H1 (cell line): ENCODE data around the gene MYOM1. TPM values are rescaled to one million over a fixed set of nuclear protein-coding genes. Genes with fewer than 3 reads are reported as not detected.

Experiments used
- CTCF ChIA-PET: fragments of 300-600 bp; sonication (Branson Sonifier 250); formaldehyde crosslinking; loops from one replicate; lab custom pipeline; 2021; ENCODE audit not compliant: partially characterized antibody; lab: Charles Lee
- POLR2A ChIA-PET: fragments of 300-600 bp; sonication (Branson Sonifier 250); formaldehyde crosslinking; loops from one replicate; lab custom pipeline; 2021; ENCODE audit warnings: inconsistent platforms; ENCODE audit not compliant: partially characterized antibody; lab: Charles Lee
- DNase-seq, 2 experiments: peaks; one replicate each; pipeline versions ENCODE4 v3.0.0 to v3.0.0-alpha.2; 2010 to 2022; ENCODE audit warnings: low spot score in 2 of 2, low read depth in 1 of 2, mixed read lengths in 1 of 2
- FAIRE-seq: peaks from 2 replicates; lab custom pipeline; 2011; peaks lifted over from hg19 to GRCh38; lab: Jason Lieb, UNC
- H2AFZ ChIP-seq: 2 replicates; pipeline ENCODE4 v1.8.1; 2012; ENCODE audit warnings: low read length, inconsistent platforms
- H2AK5ac ChIP-seq: 2 replicates; pipeline ENCODE4 v1.6.1; 2013; ENCODE audit warnings: low read depth, low read length
- H2BK120ac ChIP-seq: replicated peaks from 2 replicates; pipeline ENCODE3; 2013; ENCODE audit warnings: low read depth, low read length, inconsistent platforms
- H2BK12ac ChIP-seq: 2 replicates; pipeline ENCODE4 v1.6.1; 2013; ENCODE audit warnings: low read depth, low read length
- H2BK15ac ChIP-seq: 2 replicates; pipeline ENCODE4 v1.6.1; 2013; ENCODE audit warnings: low read length
- H2BK20ac ChIP-seq: 2 replicates; pipeline ENCODE4 v1.6.1; 2013; ENCODE audit warnings: low read length
- H2BK5ac ChIP-seq: 2 replicates; pipeline ENCODE4 v1.6.1; 2013; ENCODE audit warnings: low read depth, low read length
- H3K14ac ChIP-seq: 2 replicates; pipeline ENCODE4 v1.6.1; 2013; ENCODE audit warnings: inconsistent platforms; ENCODE audit not compliant: insufficient read length
- H3K18ac ChIP-seq: 2 replicates; pipeline ENCODE4 v1.6.1; 2013; ENCODE audit warnings: low read length; ENCODE audit errors: extremely low read depth
- H3K23ac ChIP-seq: 2 replicates; pipeline ENCODE4 v1.6.1; 2013; ENCODE audit warnings: inconsistent platforms; ENCODE audit not compliant: insufficient read length
- H3K23me2 ChIP-seq: 2 replicates; pipeline ENCODE4 v1.6.1; 2013; ENCODE audit warnings: low read depth, low read length
- H3K27ac ChIP-seq: 2 replicates; pipeline ENCODE4 v1.6.1; 2011; ENCODE audit warnings: low read depth, low read length, inconsistent platforms
- H3K27me3 ChIP-seq, 4 experiments: replicated peaks in 1 of 4; 1 replicate in 1 of 4; 2 replicates in 3 of 4; pipeline versions ENCODE4 v1.6.1 to v1.8.1; 2011 to 2013; ENCODE audit warnings: low read length in 3 of 4, mild to moderate bottlenecking in 3 of 4, inconsistent platforms in 2 of 4, mixed read lengths in 2 of 4, moderate library complexity in 1 of 4; ENCODE audit not compliant: control insufficient read depth in 3 of 4, insufficient read depth in 3 of 4; ENCODE audit errors: extremely low read depth in 1 of 4
- H3K36me3 ChIP-seq, 4 experiments: 2 replicates each; pipeline versions ENCODE4 v1.6.1 to v1.8.1; 2011 to 2013; ENCODE audit warnings: mild to moderate bottlenecking in 4 of 4, low read length in 3 of 4, moderate library complexity in 2 of 4, control low read depth in 1 of 4, inconsistent platforms in 1 of 4; ENCODE audit not compliant: insufficient read depth in 4 of 4, control insufficient read depth in 2 of 4
- H3K4ac ChIP-seq: replicated peaks from 2 replicates; pipeline ENCODE3; 2013; ENCODE audit warnings: low read length, low read depth, mixed read lengths, inconsistent platforms; ENCODE audit not compliant: insufficient read length
- H3K4me1 ChIP-seq, 4 experiments: replicated peaks in 1 of 4; 1 replicate in 1 of 4; 2 replicates in 3 of 4; pipeline versions ENCODE4 v1.6.1 to v1.8.1; 2011 to 2013; ENCODE audit warnings: low read length in 3 of 4, inconsistent platforms in 2 of 4, mixed read lengths in 1 of 4; ENCODE audit not compliant: insufficient read depth in 4 of 4, control insufficient read depth in 3 of 4
- H3K4me2 ChIP-seq, 2 experiments: 2 replicates each; pipeline versions ENCODE4 v1.6.1 to v1.8.1; 2011 to 2013; ENCODE audit warnings: low read depth in 2 of 2, low read length in 2 of 2, control low read depth in 1 of 2, inconsistent platforms in 1 of 2, mild to moderate bottlenecking in 1 of 2; ENCODE audit not compliant: insufficient read depth in 1 of 2
- H3K4me3 ChIP-seq, 4 experiments: fragments of 200-600, 300-600 bp in 1 of 4; sonication (generic), shearing (Covaris generic), sonication (Bioruptor Twin) in 1 of 4; 2 replicates each; pipeline versions ENCODE4 v1.5.1 to v1.8.1; 2011 to 2016; ENCODE audit warnings: low read length in 4 of 4, low read depth in 3 of 4, control low read depth in 2 of 4, inconsistent platforms in 2 of 4, mild to moderate bottlenecking in 2 of 4, mixed read lengths in 1 of 4, moderate library complexity in 1 of 4; ENCODE audit not compliant: insufficient read depth in 2 of 4; ENCODE audit errors: extremely low read depth in 1 of 4
- H3K56ac ChIP-seq: replicated peaks from 2 replicates; pipeline ENCODE3; 2013; ENCODE audit warnings: low read depth, mild to moderate bottlenecking, mixed read lengths, low read length, inconsistent platforms; ENCODE audit not compliant: insufficient read length
- H3K79me1 ChIP-seq: 2 replicates; pipeline ENCODE4 v1.6.1; 2013; ENCODE audit warnings: low read depth, low read length, control low read depth
- H3K79me2 ChIP-seq, 2 experiments: 2 replicates each; pipeline versions ENCODE4 v1.6.1 to v1.8.1; 2012 to 2013; ENCODE audit warnings: low read length in 2 of 2, mild to moderate bottlenecking in 2 of 2, inconsistent platforms in 1 of 2; ENCODE audit not compliant: insufficient read depth in 2 of 2, control insufficient read depth in 1 of 2
- H3K9ac ChIP-seq, 4 experiments: replicated peaks in 1 of 4; 1 replicate in 1 of 4; 2 replicates in 3 of 4; pipeline versions ENCODE4 v1.6.1 to v1.8.1; 2011 to 2013; ENCODE audit warnings: low read depth in 3 of 4, low read length in 3 of 4, control low read depth in 2 of 4, mild to moderate bottlenecking in 2 of 4, moderate library complexity in 2 of 4, inconsistent platforms in 1 of 4; ENCODE audit errors: extremely low read depth in 1 of 4
- H3K9me3 ChIP-seq, 2 experiments: 2 replicates each; pipeline versions ENCODE4 v1.6.1 to v1.8.1; 2012 to 2013; ENCODE audit warnings: mild to moderate bottlenecking in 2 of 2, moderate library complexity in 2 of 2, control low read depth in 1 of 2, inconsistent platforms in 1 of 2, low read depth in 1 of 2, low read length in 1 of 2, mixed read lengths in 1 of 2; ENCODE audit not compliant: insufficient read depth in 2 of 2
- H4K20me1 ChIP-seq, 2 experiments: replicated peaks in 1 of 2; 2 replicates each; pipeline versions ENCODE3 to v1.8.1; 2011 to 2013; ENCODE audit warnings: inconsistent platforms in 2 of 2, low read length in 2 of 2, mild to moderate bottlenecking in 1 of 2; ENCODE audit not compliant: insufficient read depth in 2 of 2, control insufficient read depth in 1 of 2
- H4K5ac ChIP-seq: 2 replicates; pipeline ENCODE4 v1.6.1; 2013; ENCODE audit warnings: low read length, low read depth, mixed read lengths, inconsistent platforms; ENCODE audit not compliant: insufficient read length
- H4K8ac ChIP-seq: 2 replicates; pipeline ENCODE4 v1.8.0; 2013; ENCODE audit warnings: mild to moderate bottlenecking, moderate library complexity, low read length, inconsistent platforms; ENCODE audit not compliant: insufficient read depth; ENCODE audit errors: extremely low read depth
- H4K91ac ChIP-seq: replicated peaks from 2 replicates; pipeline ENCODE3; 2013; ENCODE audit warnings: low read length, mixed read lengths, inconsistent platforms; ENCODE audit not compliant: insufficient read length
- CBX8 ChIP-seq: fragments of 300-800, 300-1000 bp; sonication (generic); IDR thresholded peaks from 2 replicates; pipeline ENCODE4 v1.7.1; 2016; ENCODE audit warnings: low read depth, low read length, borderline replicate concordance
- KDM5A ChIP-seq: fragments of 200-600 bp; IDR thresholded peaks from 2 replicates; pipeline ENCODE4 v1.7.1; 2012; ENCODE audit warnings: mild to moderate bottlenecking, low read length, inconsistent platforms, mixed read lengths
- POLR2A ChIP-seq, 2 experiments: IDR thresholded peaks; 1 replicate in 1 of 2; 2 replicates in 1 of 2; pipeline ENCODE4 v1.6.1; 2011; ENCODE audit warnings: low read depth in 2 of 2, low read length in 2 of 2, mild to moderate bottlenecking in 2 of 2; ENCODE audit errors: control extremely low read depth in 1 of 2
- RBBP5 ChIP-seq: IDR thresholded peaks from 2 replicates; pipeline ENCODE4 v1.7.1; 2012; ENCODE audit warnings: low read depth, mild to moderate bottlenecking, inconsistent platforms, low read length, moderate library complexity, borderline replicate concordance
- SUZ12 ChIP-seq: fragments of 200-600 bp; sonication (generic); IDR thresholded peaks from 2 replicates; pipeline ENCODE4 v1.6.1; 2012; ENCODE audit warnings: mild to moderate bottlenecking, inconsistent platforms, low read length, moderate library complexity, mixed read lengths
- WGBS, 2 experiments: shearing (Covaris generic) in 1 of 2; methylation state at CpG; one replicate each; pipeline versions ENCODE4 v1.1.6 to v1.1.7; 2013 to 2015; ENCODE audit warnings: low lambda C conversion rate in 2 of 2, mixed read lengths in 2 of 2, inconsistent platforms in 1 of 2, low coverage in 1 of 2, missing lambda C conversion rate in 1 of 2; ENCODE audit not compliant: insufficient replicate concordance in 2 of 2, insufficient coverage in 1 of 2, insufficient read length in 1 of 2; ENCODE audit errors: extremely low coverage in 1 of 2, missing lambda C conversion rate in 1 of 2; 5-methylcytosine and 5-hydroxymethylcytosine counted together
- polyA plus RNA-seq, 7 experiments: library from polyadenylated mRNA; depleted of rRNA in 3 of 7; stranded (reverse) in 5 of 7; unstranded in 2 of 7; fragments of >200 nt in 5 of 7; fragments of 200-250 nt in 2 of 7; gene quantifications; 1 replicate in 5 of 7; 2 replicates in 1 of 7; 4 replicates in 1 of 7; pipeline versions ENCODE4 v1.2.1 to v1.2.3, GENCODE V29; 2011 to 2013; ENCODE audit warnings: missing spikeins in 2 of 7, mixed read lengths in 2 of 7
- total RNA-seq: library from RNA; stranded (reverse); fragmentation: NEBNext Ultra II Directional; extraction: Animal tissue kit (Norgen Biotek cat#: 25700); gene quantifications from 2 replicates; pipeline ENCODE4 v1.2.1, GENCODE V29; 2021

Gene MYOM1
- total and polyA plus RNA-seq, 2 of the 8 experiments (the other 6 are each of a cell fraction or from before 2014, with no cell fraction given): 0.06 to 0.32 TPM

DNA sequence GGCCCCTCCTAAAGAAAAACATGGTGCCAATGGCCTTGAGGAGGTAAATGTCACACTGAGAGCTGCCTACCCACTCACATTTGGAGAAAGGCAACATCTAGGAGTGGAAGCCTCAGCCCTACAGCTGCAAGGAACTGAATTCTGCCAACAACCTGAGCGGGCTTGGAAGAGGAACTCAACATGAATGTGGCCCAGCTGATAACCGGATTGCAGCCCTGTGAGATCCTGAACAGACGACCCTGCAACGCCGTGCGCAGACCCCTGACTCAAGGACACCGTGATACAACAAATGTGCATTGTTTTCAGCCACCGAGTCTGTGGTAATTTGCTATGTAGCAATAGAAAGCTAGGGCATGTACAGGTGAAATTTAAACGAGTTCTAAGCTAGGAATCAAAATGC lies 99.4 kb downstream of the MYOM1 start:
- 85% methylated on average over 9 of the region's 9 CpGs; no CpG with 5 or more reads in 1 of the 2 experiments for WGBS, 2 experiments
- Histone ChIP-seq H3K4me1 (peaks cover 0 to 5% (median 2%) of the 10 kb centered on the region in 4 experiments; a peak in 3 of 7 replicates), H3K27ac (no peak overlapping the region), H3K23me2 (no peaks in the 10 kb centered on the region), H2BK5ac (no peak overlapping the region), H4K20me1 (no peaks in the 10 kb centered on the region), H4K8ac (no peak overlapping the region), H3K36me3 (no peaks in the 10 kb centered on the region), H3K79me1 (no peaks in the 10 kb centered on the region), H3K4me3 (no peak overlapping the region), H2AK5ac (no peak overlapping the region), H2BK120ac (no peak overlapping the region), H3K18ac (no peak overlapping the region), H4K91ac (no peak overlapping the region)
- no peak for TF ChIP-seq CBX8
- no peak for TF ChIP-seq RBBP5
- no peak for TF ChIP-seq KDM5A
- no peak for TF ChIP-seq SUZ12
- no peak for TF ChIP-seq POLR2A (IDR thresholded peaks at IDR 0.05; ENCODE audit: control extremely low read depth in 1 of 2, low read depth in 2 of 2, low read length in 2 of 2)
- TF ChIP-seq, all 59 proteins: peak for 0
- Histone ChIP-seq H2BK15ac (no peak overlapping the region), H3K9me3 (no peaks in the 10 kb centered on the region), H3K9ac (no peak overlapping the region), H3K27me3 (no peaks in the 10 kb centered on the region), H3K4ac (no peak overlapping the region), H2BK12ac (no peak overlapping the region), H3K4me2 (no peak overlapping the region), H3K56ac (no peak overlapping the region), H4K5ac (no peak overlapping the region), H3K14ac (no peak overlapping the region), H2BK20ac (no peak overlapping the region), H3K23ac (no peak overlapping the region), H2AFZ (no peak overlapping the region), H3K79me2 (no peaks in the 10 kb centered on the region)
- ChIA-PET POLR2A (interaction anchor here (1.2 kb wide), 1 partner anchor 126 kb away, joined by 4 read pairs; no protein-coding TSS in a partner anchor), CTCF (interaction anchor here (0.5 to 3.0 kb wide), 6 partner anchors 9 to 442 kb away, joined by 3 to 11 read pairs (median 4); no protein-coding TSS in a partner anchor)
- FAIRE-seq (no peak), DNase-seq (no peak)
